ENCODE results near the gene APBB2.

DNA sequence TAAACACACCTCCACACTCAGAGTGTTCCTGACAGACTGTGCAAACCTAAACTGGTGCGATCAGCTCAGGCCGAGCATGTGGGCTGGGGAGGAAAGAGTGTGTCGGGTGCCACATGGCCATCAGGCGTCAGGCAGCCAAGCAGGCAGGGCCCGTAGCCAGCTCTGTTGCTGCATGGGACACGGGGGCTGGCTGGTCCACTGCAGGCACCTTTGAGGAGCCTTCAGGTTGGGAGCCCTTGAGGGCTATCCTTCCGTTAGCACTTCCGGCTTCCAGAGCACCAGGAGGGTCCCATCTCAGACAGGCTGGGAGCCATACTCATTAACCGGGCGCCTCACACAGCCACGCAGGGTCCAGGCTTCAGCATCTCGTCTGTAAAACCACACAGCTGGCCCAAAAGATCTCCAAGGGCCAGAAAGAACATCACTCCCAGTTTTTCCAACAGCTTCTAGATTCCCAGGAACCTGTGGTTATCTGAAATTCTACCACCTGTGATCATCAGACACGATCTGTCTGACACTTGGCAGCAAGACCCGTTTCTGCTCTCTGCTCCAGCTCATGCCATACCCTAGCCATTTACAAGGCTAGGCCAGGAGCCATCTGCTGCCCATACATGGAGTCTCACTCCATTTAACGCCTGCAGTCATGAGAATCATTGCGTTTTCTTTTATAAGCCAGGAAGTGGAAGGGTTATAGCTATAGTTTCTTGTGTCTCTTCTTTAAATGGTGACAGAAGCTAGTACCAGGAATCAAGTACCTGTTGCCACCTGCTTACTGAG, 377.1 kb downstream of the APBB2 start:
- TF ChIP-seq POLR2A (IDR thresholded peaks at IDR 0.05): no peak
- TF ChIP-seq, protein P1, sequence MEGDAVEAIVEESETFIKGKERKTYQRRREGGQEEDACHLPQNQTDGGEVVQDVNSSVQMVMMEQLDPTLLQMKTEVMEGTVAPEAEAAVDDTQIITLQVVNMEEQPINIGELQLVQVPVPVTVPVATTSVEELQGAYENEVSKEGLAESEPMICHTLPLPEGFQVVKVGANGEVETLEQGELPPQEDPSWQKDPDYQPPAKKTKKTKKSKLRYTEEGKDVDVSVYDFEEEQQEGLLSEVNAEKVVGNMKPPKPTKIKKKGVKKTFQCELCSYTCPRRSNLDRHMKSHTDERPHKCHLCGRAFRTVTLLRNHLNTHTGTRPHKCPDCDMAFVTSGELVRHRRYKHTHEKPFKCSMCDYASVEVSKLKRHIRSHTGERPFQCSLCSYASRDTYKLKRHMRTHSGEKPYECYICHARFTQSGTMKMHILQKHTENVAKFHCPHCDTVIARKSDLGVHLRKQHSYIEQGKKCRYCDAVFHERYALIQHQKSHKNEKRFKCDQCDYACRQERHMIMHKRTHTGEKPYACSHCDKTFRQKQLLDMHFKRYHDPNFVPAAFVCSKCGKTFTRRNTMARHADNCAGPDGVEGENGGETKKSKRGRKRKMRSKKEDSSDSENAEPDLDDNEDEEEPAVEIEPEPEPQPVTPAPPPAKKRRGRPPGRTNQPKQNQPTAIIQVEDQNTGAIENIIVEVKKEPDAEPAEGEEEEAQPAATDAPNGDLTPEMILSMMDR (IDR thresholded peaks at IDR 0.05): no peak
